Stomach (tissue), 9 donors: ENCODE results near the gene PRRT4. TPM values are rescaled to one million over a fixed set of nuclear protein-coding genes. Genes with fewer than 3 reads are reported as not detected.

Source experiments
- DNase-seq, 2 donors: peaks; one replicate each; pipeline versions ENCODE4 v3.0.0 to v3.0.0-alpha.2; 2013 to 2019
- H3K27ac ChIP-seq, 5 donors: fragments of 200-600 bp in 4 of 5; sonication (generic) in 4 of 5; one replicate each; pipeline ENCODE4 v1.5.1; 2013 to 2019; ENCODE audit warnings: mild to moderate bottlenecking in 1 of 5, moderate library complexity in 1 of 5
- H3K27me3 ChIP-seq, 3 donors: fragments of 200-600 bp; sonication (generic); one replicate each; pipeline ENCODE4 v1.5.1; 2017 to 2019; ENCODE audit warnings: mixed run types in 1 of 3
- H3K36me3 ChIP-seq, 4 donors: fragments of 200-600 bp; sonication (generic); 1 replicate in 3 of 4; 2 replicates in 1 of 4; pipeline ENCODE4 v1.5.1; 2016 to 2019
- H3K4me1 ChIP-seq, 4 donors: fragments of 200-600 bp; sonication (generic); one replicate each; pipeline ENCODE4 v1.5.1; 2016 to 2019
- H3K4me3 ChIP-seq, 4 donors: fragments of 200-600 bp; sonication (generic) in 3 of 4; one replicate each; pipeline ENCODE4 v1.5.1; 2016 to 2019; ENCODE audit warnings: mild to moderate bottlenecking in 1 of 4
- H3K9me3 ChIP-seq, 4 donors: fragments of 200-600 bp; sonication (generic); one replicate each; pipeline ENCODE4 v1.5.1; 2016 to 2019
- EP300 ChIP-seq: sonication (generic); formaldehyde crosslinking; IDR thresholded peaks from one replicate; pipeline ENCODE4 v1.6.1; 2017; ENCODE audit warnings: antibody characterized with exemption
- POLR2A ChIP-seq, 4 donors: fragments of 450-650 bp; IDR thresholded peaks; one replicate each; pipeline ENCODE4 v1.6.1; 2016; ENCODE audit warnings: antibody characterized with exemption in 4 of 4, control low read depth in 2 of 4, mild to moderate bottlenecking in 1 of 4, moderate library complexity in 1 of 4
- POLR2AphosphoS5 ChIP-seq, 3 donors: sonication (generic); formaldehyde crosslinking; IDR thresholded peaks; one replicate each; pipeline ENCODE4 v1.6.1; 2016; ENCODE audit warnings: antibody characterized with exemption in 3 of 3
- WGBS, 5 donors: extraction: QIAGEN DNeasy Blood & Tissue Kit in 3 of 5; methylation state at CpG; one replicate each; pipeline versions ENCODE4 v1.1.5 to v1.1.7; 2013 to 2018; 5-methylcytosine and 5-hydroxymethylcytosine counted together
- intact Hi-C: fragments of 100-400 bp; cut with DNase I; formaldehyde crosslinking; loops from one replicate; pipeline ENCODE4 v1.15.1; 2023; ENCODE audit warnings: low total_unique reads
- polyA plus RNA-seq, 3 donors: library from polyadenylated mRNA; stranded (reverse); fragments of 200-250 nt; gene quantifications; one replicate each; pipeline ENCODE4 v1.2.3, GENCODE V29; 2013
- small RNA-seq, 4 donors: library from RNA; depleted of rRNA; stranded (forward); fragments of <200 nt; gene quantifications; one replicate each; pipeline ENCODE3, GENCODE V24; 2016
- total RNA-seq, 5 donors: library from RNA; depleted of rRNA; stranded (reverse); fragments of >200 nt; gene quantifications; one replicate each; pipeline versions ENCODE4 v1.1.0 to v1.2.3, GENCODE V29; 2014 to 2016
- TF ChIP-seq, protein P1 (sequence below), 7 experiments: fragments of 450-650 bp in 4 of 7; fragments of 200-600 bp in 3 of 7; sonication (generic) in 3 of 7; IDR thresholded peaks; one replicate each; pipeline ENCODE4 v1.5.1; 2016 to 2019; ENCODE audit warnings: antibody characterized with exemption in 7 of 7, control low read depth in 2 of 7, mild to moderate bottlenecking in 1 of 7
- donor health status: healthy with polysubstance abuse.
- donor health status: Bipolar disorder and iron deficiency.
- donor health status: healthy.

PRRT4 gene
- total and polyA plus RNA-seq, 8 donors: 0.12 to 1.2 TPM; not detected in 6

DNA sequence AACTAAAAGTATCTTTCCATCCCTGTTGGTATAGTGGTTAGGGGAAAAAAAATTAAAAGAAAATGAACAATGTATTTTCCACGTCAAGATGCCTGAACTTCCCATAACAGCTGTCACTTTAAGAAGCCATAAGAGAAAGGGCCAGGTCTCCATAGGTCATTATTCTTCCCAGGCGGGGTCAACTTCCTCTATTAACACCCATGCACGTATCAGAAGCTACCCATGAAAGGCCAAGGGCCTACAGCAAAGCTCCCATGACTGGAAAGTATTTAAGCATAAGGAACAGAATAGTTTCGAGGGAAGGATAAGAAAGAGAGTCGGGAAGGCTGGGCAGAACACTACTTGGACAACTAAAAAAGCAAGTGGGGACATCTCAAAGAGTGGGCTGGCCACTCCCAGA lies 57.8 kb downstream of the PRRT4 start:
- 78 to 85% (median 84%) methylated on average over 5 of the region's 5 CpGs for WGBS, 5 donors
- peaks cover 8 to 76% (median 67%) of the 10 kb centered on the region in 4 donors for H3K36me3 ChIP-seq
- no peak for DNase-seq
- intact Hi-C loops: no loop called here
- no peaks in the 10 kb centered on the region for H3K27me3 ChIP-seq
- no peaks in the 10 kb centered on the region for H3K9me3 ChIP-seq
- H3K4me3 ChIP-seq: no peak overlapping the region
- TF ChIP-seq, protein P1, sequence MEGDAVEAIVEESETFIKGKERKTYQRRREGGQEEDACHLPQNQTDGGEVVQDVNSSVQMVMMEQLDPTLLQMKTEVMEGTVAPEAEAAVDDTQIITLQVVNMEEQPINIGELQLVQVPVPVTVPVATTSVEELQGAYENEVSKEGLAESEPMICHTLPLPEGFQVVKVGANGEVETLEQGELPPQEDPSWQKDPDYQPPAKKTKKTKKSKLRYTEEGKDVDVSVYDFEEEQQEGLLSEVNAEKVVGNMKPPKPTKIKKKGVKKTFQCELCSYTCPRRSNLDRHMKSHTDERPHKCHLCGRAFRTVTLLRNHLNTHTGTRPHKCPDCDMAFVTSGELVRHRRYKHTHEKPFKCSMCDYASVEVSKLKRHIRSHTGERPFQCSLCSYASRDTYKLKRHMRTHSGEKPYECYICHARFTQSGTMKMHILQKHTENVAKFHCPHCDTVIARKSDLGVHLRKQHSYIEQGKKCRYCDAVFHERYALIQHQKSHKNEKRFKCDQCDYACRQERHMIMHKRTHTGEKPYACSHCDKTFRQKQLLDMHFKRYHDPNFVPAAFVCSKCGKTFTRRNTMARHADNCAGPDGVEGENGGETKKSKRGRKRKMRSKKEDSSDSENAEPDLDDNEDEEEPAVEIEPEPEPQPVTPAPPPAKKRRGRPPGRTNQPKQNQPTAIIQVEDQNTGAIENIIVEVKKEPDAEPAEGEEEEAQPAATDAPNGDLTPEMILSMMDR (IDR thresholded peaks at IDR 0.05): no peak
- TF ChIP-seq POLR2A (IDR thresholded peaks at IDR 0.05) (no peak), POLR2AphosphoS5 (IDR thresholded peaks at IDR 0.05) (no peak), EP300 (no peak)
- H3K27ac ChIP-seq: no peak overlapping the region
- H3K4me1 ChIP-seq: no peaks in the 10 kb centered on the region

DNA sequence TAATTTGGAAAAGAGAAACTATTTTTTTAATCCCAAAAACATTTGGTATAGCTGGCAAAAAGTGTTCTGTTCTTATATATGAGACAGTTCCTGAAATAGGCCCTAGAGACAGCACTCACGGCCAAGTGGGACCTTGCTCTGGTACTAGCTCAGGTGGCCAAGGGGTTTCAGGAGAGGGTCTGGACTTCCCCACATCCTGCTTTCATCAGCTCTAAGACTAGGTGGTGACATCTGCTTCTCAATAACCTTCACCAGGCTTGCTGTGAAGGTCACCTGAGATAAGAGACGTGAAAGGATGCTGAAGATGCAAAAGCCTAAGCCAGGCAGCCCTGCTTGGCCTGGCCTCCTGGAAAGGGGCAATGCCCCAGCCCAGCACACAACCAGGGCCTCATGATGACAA lies 58.4 kb downstream of the PRRT4 start:
- H3K27me3 ChIP-seq: no peaks in the 10 kb centered on the region
- peaks cover 8 to 71% (median 62%) of the 10 kb centered on the region in 4 donors for H3K36me3 ChIP-seq
- no peak overlapping the region for H3K4me3 ChIP-seq
- intact Hi-C loops: no loop called here
- no peak for DNase-seq
- no peak overlapping the region for H3K27ac ChIP-seq
- no peaks in the 10 kb centered on the region for H3K4me1 ChIP-seq
- TF ChIP-seq, protein P1 (IDR thresholded peaks at IDR 0.05): no peak
- TF ChIP-seq POLR2A (IDR thresholded peaks at IDR 0.05) (no peak), POLR2AphosphoS5 (IDR thresholded peaks at IDR 0.05) (no peak), EP300 (no peak)
- WGBS, 5 donors: 86 to 97% (median 89%) methylated on average over 2 of the region's 2 CpGs
- no peaks in the 10 kb centered on the region for H3K9me3 ChIP-seq

DNA sequence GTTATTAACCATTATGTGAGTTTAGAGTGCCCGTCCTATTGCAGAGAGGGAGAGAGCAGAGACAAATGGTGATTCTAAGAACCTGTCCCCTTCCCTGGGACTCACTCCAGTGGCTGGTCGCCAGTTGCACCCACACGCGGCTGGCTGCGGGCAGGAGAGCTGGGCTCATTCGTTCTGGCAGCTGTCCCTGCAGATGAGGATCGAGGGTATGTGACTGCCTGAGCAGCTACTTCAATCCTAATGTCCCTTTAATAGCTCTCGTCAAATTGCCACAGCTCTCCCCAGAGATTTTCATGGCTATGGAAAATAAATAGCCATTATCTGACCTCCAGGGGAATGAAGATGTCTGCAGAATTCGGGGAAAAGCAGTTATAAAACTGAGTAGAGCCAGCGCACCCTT lies 59.4 kb downstream of the PRRT4 start:
- H3K4me3 ChIP-seq: no peak overlapping the region
- H3K27ac ChIP-seq: no peak overlapping the region
- intact Hi-C loops: no loop called here
- TF ChIP-seq EP300 (no peak), POLR2AphosphoS5 (IDR thresholded peaks at IDR 0.05) (no peak), POLR2A (IDR thresholded peaks at IDR 0.05) (no peak)
- TF ChIP-seq, protein P1 (IDR thresholded peaks at IDR 0.05): no peak
- H3K36me3 ChIP-seq: peaks cover 8 to 61% (median 52%) of the 10 kb centered on the region in 4 donors
- no peaks in the 10 kb centered on the region for H3K9me3 ChIP-seq
- whole genome bisulfite sequencing, 5 donors: 46 to 70% (median 64%) methylated on average over 10 of the region's 10 CpGs
- H3K4me1 ChIP-seq: no peaks in the 10 kb centered on the region
- DNase-seq: no peak
- no peaks in the 10 kb centered on the region for H3K27me3 ChIP-seq

Small RNAs within 50 kb of the gene (small RNA-seq; reads per million reads assigned to genes)
- 0 reads per million in 4 donors for gene RNU7-27P

Other genes with a start within 250 kb of the PRRT4 start
- not detected for gene LEP, start 120.4 kb downstream of the PRRT4 start, total RNA-seq
- gene LEP, start 120.4 kb downstream of the PRRT4 start, polyA plus RNA-seq: under 1 TPM in 2 of 3 donors, not detected in 1; 0.05 to 0.12 TPM
- gene RBM28, start 17.8 kb downstream of the PRRT4 start, total RNA-seq: 100 to 1,000 TPM in 1 of 5 donors, 10 to 100 TPM in 4; 21.0 to 319 (median 54.8) TPM
- 10 to 100 TPM in 2 of 3 donors, 1 to 10 TPM in 1; 8.1 to 18.9 (median 15.6) TPM for gene RBM28, start 17.8 kb downstream of the PRRT4 start, polyA plus RNA-seq
- 100 to 1,000 TPM in 2 of 5 donors, 10 to 100 TPM in 3; 45.5 to 188 (median 94.4) TPM for gene IMPDH1, start 48.3 kb upstream of the PRRT4 start, total RNA-seq
- gene IMPDH1, start 48.3 kb upstream of the PRRT4 start, polyA plus RNA-seq: 10 to 100 TPM; 32.7 to 72.3 (median 59.7) TPM
- 10 to 100 TPM in 1 of 5 donors, 1 to 10 TPM in 2, under 1 TPM in 1, not detected in 1; 0.45 to 38.2 (median 2.3) TPM for gene HILPDA, start 94.2 kb upstream of the PRRT4 start, total RNA-seq
- 10 to 100 TPM in 2 of 3 donors, 1 to 10 TPM in 1; 8.1 to 25.8 (median 14.2) TPM for gene HILPDA, start 94.2 kb upstream of the PRRT4 start, polyA plus RNA-seq
- 10 to 100 TPM; 10.3 to 21.5 (median 12.5) TPM for gene METTL2B, start 115.1 kb upstream of the PRRT4 start, total RNA-seq
- 10 to 100 TPM in 2 of 3 donors, 1 to 10 TPM in 1; 7.8 to 12.8 (median 11.7) TPM for gene METTL2B, start 115.1 kb upstream of the PRRT4 start, polyA plus RNA-seq